Liver (tissue), 2 donors: Measurements from ENCODE around the gene WDR81.

Source experiments
- YY1 ChIP-seq: IDR thresholded peaks from 2 replicates; pipeline ENCODE4 v1.6.1; 2016; ENCODE audit warnings: antibody characterized with exemption, mild to moderate bottlenecking
- TF ChIP-seq, protein P1 (sequence below): fragments of 150-350 bp; IDR thresholded peaks from 2 replicates; pipeline ENCODE4 v1.5.1; 2017; ENCODE audit warnings: improper control_type of control experiment, low read depth, low read length; ENCODE audit not compliant: missing input control
- donor health status: healthy.

DNA sequence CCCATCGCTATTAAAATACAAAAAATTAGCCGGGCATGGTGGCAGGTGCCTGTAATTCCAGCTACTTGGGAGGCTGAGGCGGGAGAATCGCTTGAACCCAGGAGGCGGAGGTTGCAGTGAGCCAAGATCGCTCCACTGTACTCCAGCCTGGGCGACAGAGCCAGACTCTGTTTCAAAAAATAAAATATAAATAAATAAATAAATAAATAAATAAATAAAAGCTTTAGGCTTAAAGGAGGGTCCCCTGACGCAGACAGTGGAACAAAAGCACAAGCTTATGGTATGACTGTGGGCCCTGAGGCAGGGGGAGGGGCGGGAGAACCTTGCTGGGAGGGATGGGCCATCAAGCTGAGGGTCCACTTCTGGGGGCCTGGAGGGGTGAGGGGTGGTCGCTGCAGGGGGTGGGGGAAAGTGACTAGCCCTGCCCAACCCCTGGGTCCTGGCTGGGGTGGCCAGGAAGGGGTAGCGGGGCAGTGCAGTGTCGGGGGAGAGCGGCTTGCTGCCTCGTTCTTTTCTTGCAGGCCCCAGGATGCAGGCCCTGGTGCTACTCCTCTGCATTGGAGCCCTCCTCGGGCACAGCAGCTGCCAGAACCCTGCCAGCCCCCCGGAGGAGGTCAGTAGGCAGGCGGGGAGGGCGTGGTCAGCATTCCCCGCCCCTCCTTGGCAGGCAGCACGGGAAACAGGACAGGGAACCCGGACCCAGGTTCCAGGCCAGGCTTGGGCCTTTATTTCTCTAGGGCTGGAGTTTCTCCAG lies 42.1 kb downstream of the WDR81 start:
- TF ChIP-seq, protein P1, sequence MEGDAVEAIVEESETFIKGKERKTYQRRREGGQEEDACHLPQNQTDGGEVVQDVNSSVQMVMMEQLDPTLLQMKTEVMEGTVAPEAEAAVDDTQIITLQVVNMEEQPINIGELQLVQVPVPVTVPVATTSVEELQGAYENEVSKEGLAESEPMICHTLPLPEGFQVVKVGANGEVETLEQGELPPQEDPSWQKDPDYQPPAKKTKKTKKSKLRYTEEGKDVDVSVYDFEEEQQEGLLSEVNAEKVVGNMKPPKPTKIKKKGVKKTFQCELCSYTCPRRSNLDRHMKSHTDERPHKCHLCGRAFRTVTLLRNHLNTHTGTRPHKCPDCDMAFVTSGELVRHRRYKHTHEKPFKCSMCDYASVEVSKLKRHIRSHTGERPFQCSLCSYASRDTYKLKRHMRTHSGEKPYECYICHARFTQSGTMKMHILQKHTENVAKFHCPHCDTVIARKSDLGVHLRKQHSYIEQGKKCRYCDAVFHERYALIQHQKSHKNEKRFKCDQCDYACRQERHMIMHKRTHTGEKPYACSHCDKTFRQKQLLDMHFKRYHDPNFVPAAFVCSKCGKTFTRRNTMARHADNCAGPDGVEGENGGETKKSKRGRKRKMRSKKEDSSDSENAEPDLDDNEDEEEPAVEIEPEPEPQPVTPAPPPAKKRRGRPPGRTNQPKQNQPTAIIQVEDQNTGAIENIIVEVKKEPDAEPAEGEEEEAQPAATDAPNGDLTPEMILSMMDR = no peak
- no peak for TF ChIP-seq YY1
